ENCODE data around the gene C20orf96. TPM values are rescaled to one million over a fixed set of nuclear protein-coding genes. Genes with fewer than 3 reads are reported as not detected.

The C20orf96 gene
- total RNA-seq, 1 experiment from 2014 or later = 3.8 TPM

GRCh38 chr20:313948-314347 lies 23.4 kb upstream of the C20orf96 start:
- H3K4me3 Mint-ChIP-seq (ENCODE audit: unreplicated experiment) = no peak overlapping the region
- ChIA-PET CTCF (interaction anchor here (0.9 to 1.4 kb wide), 2 partner anchors 14 to 18 kb away, joined by 4 to 5 read pairs; no protein-coding TSS in a partner anchor), POLR2A (interaction anchor here (4.4 kb wide), 1 partner anchor 10 kb away, joined by 42 read pairs; the partner anchor contains the start of gene SOX12)
- intact Hi-C loops (cut with micrococcal nuclease) = loop anchor here (1.0 kb wide), 1 partner anchor 11 kb away; the partner anchor contains the start of gene SOX12
- peaks cover 6% of the 10 kb centered on the region for H3K4me1 Mint-ChIP-seq (ENCODE audit: insufficient read depth, unreplicated experiment)
- H3K36me3 Mint-ChIP-seq (ENCODE audit: insufficient read depth, unreplicated experiment) = peaks cover 14% of the 10 kb centered on the region
- peak; percentile 47 for DNase-seq (ENCODE audit: unreplicated experiment)
- no TSS peak for BruUV-seq (replicated peaks)
- no peaks in the 10 kb centered on the region for H3K27me3 Mint-ChIP-seq (ENCODE audit: insufficient read depth, unreplicated experiment)
- TF ChIP-seq, protein P1, sequence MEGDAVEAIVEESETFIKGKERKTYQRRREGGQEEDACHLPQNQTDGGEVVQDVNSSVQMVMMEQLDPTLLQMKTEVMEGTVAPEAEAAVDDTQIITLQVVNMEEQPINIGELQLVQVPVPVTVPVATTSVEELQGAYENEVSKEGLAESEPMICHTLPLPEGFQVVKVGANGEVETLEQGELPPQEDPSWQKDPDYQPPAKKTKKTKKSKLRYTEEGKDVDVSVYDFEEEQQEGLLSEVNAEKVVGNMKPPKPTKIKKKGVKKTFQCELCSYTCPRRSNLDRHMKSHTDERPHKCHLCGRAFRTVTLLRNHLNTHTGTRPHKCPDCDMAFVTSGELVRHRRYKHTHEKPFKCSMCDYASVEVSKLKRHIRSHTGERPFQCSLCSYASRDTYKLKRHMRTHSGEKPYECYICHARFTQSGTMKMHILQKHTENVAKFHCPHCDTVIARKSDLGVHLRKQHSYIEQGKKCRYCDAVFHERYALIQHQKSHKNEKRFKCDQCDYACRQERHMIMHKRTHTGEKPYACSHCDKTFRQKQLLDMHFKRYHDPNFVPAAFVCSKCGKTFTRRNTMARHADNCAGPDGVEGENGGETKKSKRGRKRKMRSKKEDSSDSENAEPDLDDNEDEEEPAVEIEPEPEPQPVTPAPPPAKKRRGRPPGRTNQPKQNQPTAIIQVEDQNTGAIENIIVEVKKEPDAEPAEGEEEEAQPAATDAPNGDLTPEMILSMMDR (IDR thresholded peaks at IDR 0.05; ENCODE audit: unreplicated experiment) = no peak
- no peaks in the 10 kb centered on the region for H3K9me3 Mint-ChIP-seq (ENCODE audit: unreplicated experiment)
- no peak overlapping the region for H3K27ac Mint-ChIP-seq (ENCODE audit: low read depth, unreplicated experiment)

DNA sequence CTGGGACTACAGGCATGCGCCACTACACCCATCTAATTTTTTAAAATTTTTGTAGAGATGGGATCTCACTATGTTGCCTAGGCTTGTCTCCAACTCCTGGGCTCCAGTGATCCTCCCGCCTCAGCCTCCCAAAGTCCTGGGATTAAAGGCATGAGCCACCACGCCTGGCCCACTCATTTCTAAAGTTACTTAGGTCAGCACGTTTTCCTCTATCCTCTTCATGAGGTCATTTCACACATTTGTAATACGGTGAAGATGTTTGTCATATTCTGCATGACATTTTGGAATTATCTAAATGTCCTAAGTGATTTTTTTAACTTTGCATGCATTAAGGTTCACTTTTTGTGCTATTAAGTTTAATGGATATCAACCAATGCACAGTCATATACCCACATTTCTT lies 22.9 kb upstream of the C20orf96 start:
- intact Hi-C loops (cut with micrococcal nuclease) = no loop called here

DNA sequence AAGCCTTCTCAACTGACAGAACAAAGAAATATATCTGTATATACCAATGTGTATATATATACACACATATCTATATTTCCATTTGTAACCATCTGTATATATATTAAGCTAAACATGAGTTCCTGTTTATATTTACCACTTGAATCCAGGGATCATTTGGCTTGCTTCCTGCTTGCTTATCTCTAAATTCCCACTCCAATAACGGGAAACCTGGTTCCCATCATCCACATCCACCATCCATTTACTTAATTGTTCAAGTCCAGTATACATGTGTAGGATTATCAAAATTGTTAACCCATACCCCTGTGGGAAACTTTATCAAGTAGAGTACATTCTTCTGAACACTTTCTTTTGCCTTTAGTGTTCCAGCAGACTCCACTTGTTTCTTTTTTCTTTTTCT lies 22.3 kb upstream of the C20orf96 start:
- no TSS peak for BruUV-seq (replicated peaks)
- no peaks in the 10 kb centered on the region for H3K27me3 Mint-ChIP-seq (ENCODE audit: insufficient read depth, unreplicated experiment)
- CTCF ChIA-PET = interaction anchor here (0.6 to 2.2 kb wide), 5 partner anchors 11 to 167 kb away, joined by 3 to 7 read pairs (median 3); no protein-coding TSS in a partner anchor
- TF ChIP-seq, protein P1 (IDR thresholded peaks at IDR 0.05; ENCODE audit: unreplicated experiment) = no peak
- no peaks in the 10 kb centered on the region for H3K9me3 Mint-ChIP-seq (ENCODE audit: unreplicated experiment)
- H3K27ac Mint-ChIP-seq (ENCODE audit: low read depth, unreplicated experiment) = no peak overlapping the region
- no peak for DNase-seq (ENCODE audit: unreplicated experiment)
- peaks cover 13% of the 10 kb centered on the region for H3K36me3 Mint-ChIP-seq (ENCODE audit: insufficient read depth, unreplicated experiment)
- POLR2A ChIA-PET = interaction anchor here (0.7 to 6.2 kb wide), 4 partner anchors 10 to 14 kb away, joined by 3 to 60 read pairs (median 25); partner anchors contain the start of genes SOX12 and ZCCHC3
- no peak overlapping the region for H3K4me3 Mint-ChIP-seq (ENCODE audit: unreplicated experiment)
- H3K4me1 Mint-ChIP-seq (ENCODE audit: insufficient read depth, unreplicated experiment) = peaks cover 17% of the 10 kb centered on the region
- intact Hi-C loops (cut with micrococcal nuclease) = no loop called here

More for the DNA sequence above, 22.9 kb upstream of the C20orf96 start:
- POLR2A ChIA-PET = interaction anchor here (0.7 to 6.2 kb wide), 3 partner anchors 10 to 15 kb away, joined by 3 to 60 read pairs (median 42); partner anchors contain the start of genes SOX12 and ZCCHC3
- Mint-ChIP-seq H3K27ac (ENCODE audit: low read depth, unreplicated experiment) (no peak overlapping the region), H3K4me1 (ENCODE audit: insufficient read depth, unreplicated experiment) (peaks cover 11% of the 10 kb centered on the region), H3K4me3 (ENCODE audit: unreplicated experiment) (no peak overlapping the region), H3K27me3 (ENCODE audit: insufficient read depth, unreplicated experiment) (no peaks in the 10 kb centered on the region), H3K36me3 (ENCODE audit: insufficient read depth, unreplicated experiment) (peaks cover 14% of the 10 kb centered on the region), H3K9me3 (ENCODE audit: unreplicated experiment) (no peaks in the 10 kb centered on the region)
- TF ChIP-seq, protein P1 (IDR thresholded peaks at IDR 0.05; ENCODE audit: unreplicated experiment) = no peak
- no TSS peak for BruUV-seq (replicated peaks)
- DNase-seq (ENCODE audit: unreplicated experiment) = no peak
- CTCF ChIA-PET = interaction anchor here (0.6 to 2.2 kb wide), 5 partner anchors 11 to 166 kb away, joined by 3 to 7 read pairs (median 3); no protein-coding TSS in a partner anchor

GRCh38 chr20:312067-312466 lies 21.5 kb upstream of the C20orf96 start:
- H3K4me3 Mint-ChIP-seq (ENCODE audit: unreplicated experiment) = no peak overlapping the region
- TF ChIP-seq, protein P1 (IDR thresholded peaks at IDR 0.05; ENCODE audit: unreplicated experiment) = no peak
- H3K9me3 Mint-ChIP-seq (ENCODE audit: unreplicated experiment) = no peaks in the 10 kb centered on the region
- POLR2A ChIA-PET = interaction anchor here (2.2 to 6.2 kb wide), 3 partner anchors 9 to 13 kb away, joined by 8 to 60 read pairs (median 42); partner anchors contain the start of genes SOX12 and ZCCHC3
- peaks cover 18% of the 10 kb centered on the region for H3K4me1 Mint-ChIP-seq (ENCODE audit: insufficient read depth, unreplicated experiment)
- CTCF ChIA-PET = interaction anchor here (0.6 to 2.2 kb wide), 7 partner anchors 9 to 98 kb away, joined by 3 to 7 read pairs (median 4); no protein-coding TSS in a partner anchor
- H3K27me3 Mint-ChIP-seq (ENCODE audit: insufficient read depth, unreplicated experiment) = no peaks in the 10 kb centered on the region
- BruUV-seq (replicated peaks) = no TSS peak
- H3K27ac Mint-ChIP-seq (ENCODE audit: low read depth, unreplicated experiment) = no peak overlapping the region
- peaks cover 5% of the 10 kb centered on the region for H3K36me3 Mint-ChIP-seq (ENCODE audit: insufficient read depth, unreplicated experiment)
- DNase-seq (ENCODE audit: unreplicated experiment) = peak; percentile 32
- intact Hi-C loops (cut with micrococcal nuclease) = no loop called here
